Putamen (tissue), 1 donor: Measurements from ENCODE around the gene GARNL3.
A peak's percentile ranks its signal among the peaks of the same experiment; 100 is the strongest.

Experiments
- DNase-seq: peaks from one replicate; pipeline ENCODE4 v3.0.0-alpha.2; 2016; ENCODE audit warnings: low spot score

The GARNL3 gene

DNA sequence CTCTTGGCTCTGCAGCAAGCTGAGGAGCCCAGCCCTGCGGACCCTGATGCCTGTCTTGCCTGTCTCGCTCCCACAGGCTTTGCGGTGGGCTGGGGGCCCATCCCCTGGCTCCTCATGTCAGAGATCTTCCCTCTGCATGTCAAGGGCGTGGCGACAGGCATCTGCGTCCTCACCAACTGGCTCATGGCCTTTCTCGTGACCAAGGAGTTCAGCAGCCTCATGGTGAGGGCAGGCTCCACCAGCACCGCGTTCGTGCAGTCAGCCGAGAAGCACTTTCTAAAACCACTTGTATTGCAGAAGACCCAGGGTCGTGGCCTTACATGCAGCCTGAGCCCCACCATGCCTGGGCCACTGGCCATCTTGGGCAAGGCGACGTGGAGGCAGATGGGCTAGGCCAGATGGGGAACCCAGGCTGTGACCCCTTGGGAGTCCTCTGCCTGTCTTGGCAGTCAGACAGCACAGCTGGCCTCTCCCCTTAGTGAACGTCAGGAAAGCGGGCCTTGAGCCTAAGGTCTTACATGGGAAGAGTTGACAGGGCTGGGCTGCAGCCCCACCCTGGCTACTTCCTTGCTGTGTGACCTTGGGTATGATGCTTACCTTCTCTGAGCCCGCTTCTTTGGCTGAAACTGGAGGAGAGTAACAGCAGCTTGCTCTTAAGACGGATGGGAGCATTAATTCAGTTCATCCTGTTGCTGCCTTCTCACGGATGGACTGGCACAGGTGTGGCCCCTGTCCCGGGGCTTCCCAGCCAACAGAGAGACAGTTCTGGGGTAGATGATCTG, 141.0 kb downstream of the GARNL3 start:
- DNase-seq, result no peak

DNA sequence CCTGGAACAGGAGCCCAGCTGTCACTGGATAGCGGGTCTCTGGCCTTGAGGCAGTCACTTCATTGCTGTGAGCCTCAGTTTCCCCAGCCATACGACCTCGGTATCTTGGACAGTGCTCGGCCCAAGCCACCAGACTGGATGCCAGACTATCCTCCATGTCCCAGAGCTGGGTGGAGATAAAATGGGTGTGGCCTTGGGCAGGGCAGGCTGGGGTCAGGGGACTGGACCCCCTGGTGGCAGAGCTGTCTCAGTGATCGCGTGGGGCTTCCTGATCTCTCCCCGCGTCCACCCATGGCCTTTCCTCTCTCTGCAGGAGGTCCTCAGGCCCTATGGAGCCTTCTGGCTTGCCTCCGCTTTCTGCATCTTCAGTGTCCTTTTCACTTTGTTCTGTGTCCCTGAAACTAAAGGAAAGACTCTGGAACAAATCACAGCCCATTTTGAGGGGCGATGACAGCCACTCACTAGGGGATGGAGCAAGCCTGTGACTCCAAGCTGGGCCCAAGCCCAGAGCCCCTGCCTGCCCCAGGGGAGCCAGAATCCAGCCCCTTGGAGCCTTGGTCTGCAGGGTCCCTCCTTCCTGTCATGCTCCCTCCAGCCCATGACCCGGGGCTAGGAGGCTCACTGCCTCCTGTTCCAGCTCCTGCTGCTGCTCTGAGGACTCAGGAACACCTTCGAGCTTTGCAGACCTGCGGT, 142.4 kb downstream of the GARNL3 start:
- DNase-seq, result no peak

DNA sequence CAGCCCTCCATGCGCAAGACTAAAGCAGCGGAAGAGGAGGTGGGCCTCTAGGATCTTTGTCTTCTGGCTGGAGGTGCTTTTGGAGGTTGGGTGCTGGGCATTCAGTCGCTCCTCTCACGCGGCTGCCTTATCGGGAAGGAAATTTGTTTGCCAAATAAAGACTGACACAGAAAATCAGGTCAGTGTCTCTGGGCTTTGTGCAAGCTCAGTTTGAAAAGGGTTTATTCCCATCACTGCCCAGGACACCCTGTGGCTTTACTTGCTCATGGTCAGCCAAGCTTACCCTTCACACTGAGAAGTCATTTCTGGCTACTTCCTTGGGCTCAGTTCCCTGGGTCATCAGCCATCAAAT, 142.9 kb downstream of the GARNL3 start:
- DNase-seq, result no peak

DNA sequence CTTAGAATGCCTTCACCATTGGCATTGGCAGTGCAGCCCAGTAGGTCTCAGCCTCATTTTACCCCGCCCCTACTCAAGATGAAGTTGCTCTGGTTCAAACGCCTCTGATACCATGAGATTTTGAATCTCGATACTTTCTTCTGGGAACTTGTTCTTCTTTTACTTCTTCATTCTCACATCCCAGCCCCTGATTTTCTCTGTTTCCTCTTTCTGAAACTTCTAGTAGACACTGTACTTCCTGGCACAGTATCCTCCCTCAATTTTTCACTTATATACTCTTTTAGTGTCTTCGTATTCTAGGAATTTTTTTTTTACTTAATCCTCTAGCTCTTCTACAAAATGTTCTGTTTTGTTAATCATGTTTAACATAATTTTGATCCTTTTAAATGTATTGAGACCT, 146.5 kb downstream of the GARNL3 start:
- DNase-seq, result no peak

DNA sequence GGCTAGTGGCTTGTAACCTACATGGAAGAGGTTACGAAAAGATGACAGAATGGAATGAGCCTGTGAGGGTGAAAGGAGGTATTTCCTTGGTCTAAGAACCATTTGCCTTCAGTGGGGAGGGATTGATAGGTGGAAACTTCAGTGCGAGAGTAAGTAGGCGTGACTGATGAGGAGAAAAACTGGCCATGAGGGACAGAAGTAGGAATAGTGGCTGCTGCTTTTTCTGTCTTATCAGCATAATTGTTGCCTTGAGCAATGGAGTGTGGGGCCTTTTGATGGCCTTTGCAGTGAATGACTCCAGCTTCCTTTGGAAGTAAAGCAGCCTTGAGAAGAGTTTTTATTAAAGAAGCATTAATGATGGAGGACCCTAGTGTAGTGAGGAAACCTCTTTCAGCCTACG, 150.6 kb downstream of the GARNL3 start:
- DNase-seq, result no peak

DNA sequence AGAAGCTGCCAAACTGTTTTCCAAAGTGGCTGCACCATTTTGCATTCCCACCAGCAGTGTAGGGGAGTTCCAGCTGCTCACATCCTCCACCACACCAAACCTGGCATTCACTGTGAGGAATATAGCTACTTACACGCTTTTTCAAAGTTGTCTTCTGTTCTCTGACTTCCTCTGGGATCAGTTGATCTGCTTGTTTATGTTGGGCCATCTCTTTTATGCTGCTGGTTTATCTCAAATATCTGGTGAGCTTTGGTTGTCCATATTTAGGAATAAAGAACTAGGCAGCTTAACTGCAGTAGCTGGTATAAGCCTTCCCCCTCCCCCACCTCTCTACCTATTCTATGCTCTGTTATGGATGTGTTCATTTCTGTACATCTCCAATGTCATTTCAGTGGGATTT, 151.1 kb downstream of the GARNL3 start:
- DNase-seq, result no peak

DNA sequence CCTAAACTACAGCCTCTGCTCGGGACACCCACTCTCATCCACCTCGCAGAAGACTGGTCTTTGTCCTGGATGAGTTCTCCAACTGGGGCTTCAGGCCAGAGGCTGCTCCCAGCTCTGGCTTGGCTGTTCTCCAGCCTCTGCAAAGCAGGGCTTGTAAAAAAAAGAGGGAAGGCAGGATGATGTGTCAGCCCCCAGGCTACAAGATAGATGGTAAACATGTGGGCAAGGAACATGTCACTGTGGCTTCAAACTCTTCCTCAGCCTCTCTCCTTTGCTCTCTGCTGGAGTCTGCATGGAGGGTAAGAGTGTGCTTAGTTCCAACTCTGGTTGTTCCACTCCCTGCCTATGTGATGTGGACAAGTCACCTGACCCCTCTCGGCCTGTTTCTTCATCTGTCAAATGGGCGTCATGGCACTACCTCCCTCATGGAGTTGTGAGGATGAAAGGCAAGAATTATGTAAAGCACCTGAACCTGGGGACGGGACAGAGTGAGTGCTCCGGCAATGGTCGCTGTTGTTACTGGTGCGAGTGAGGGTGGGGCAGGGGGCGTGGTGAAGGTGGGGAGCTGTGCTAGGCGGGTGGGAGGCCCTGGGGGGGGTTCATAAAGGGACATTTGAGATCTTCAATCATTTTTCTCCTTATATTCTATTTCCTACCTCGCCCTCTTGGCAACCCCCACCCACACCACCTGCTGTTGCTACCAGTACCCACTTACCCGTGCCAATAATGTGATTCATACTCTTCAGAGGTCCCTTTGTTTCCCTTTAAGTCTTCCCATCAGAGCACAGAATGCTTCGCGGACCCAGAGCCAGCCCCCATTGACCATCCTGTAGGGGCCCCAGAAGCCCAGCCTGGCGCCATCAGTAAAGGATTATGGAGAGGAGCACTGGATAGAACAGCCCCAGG, 152.8 kb downstream of the GARNL3 start:
- no peak for DNase-seq

DNA sequence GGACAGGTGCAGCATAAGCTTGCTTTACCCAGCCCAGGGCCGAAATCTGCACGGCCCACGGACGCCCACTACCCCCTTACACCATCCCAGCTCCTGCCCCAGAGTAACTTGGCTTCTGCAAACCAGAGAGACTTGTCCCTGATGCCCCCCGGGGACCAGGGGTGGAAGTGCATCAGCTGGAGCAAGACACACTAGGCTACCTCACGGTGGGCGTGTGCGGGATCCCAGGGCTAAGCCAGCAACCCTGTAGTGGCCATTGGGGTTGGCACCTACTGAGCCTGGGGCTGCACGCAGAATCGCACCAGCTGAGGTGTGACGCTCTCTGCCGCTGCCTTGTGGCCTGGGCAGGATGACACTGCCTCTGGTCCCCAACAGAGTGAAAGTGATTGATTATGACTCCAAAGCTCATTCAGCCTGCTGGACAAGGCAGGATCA, 153.5 kb downstream of the GARNL3 start:
- DNase-seq, result no peak

DNA sequence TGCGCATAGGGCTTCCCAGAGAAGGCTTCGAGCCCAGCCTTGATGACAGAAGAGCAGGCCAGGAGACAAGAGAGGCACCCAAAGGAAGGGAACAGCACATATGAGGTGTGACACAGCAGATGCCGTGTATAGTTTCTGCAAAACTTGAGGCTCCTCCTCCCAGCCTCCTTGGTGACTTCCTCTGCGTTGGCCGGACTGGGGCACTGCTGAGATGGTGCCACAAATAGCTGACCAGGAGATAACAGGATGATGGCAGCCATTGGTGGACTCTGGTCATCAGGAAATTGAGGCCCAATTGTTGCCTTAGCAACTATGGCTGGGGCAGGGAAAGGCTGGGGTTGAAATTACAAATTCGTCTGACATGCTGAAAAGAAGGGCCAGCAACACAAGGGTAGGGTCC, 154.8 kb downstream of the GARNL3 start:
- no peak for DNase-seq

DNA sequence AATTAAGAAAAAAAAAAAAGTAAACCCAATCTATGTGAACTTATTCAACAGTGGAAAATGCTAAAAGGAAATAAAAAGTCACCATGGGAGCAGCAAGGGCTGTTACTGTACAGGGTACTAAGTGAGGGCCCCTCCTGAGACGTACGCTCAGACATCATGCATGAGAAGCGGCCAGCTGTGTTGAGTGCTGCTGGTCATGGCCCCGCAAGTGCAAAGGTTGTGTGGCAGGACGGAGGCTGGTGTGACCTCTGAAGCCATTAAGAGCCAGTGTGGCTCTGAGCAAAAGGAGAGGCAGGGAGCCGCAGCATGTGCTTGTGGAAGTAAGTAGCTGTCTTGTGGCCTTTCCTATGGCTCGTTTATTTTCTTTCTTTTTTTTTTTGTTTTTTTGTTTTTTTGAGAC, 156.5 kb downstream of the GARNL3 start:
- DNase-seq, result no peak

DNA sequence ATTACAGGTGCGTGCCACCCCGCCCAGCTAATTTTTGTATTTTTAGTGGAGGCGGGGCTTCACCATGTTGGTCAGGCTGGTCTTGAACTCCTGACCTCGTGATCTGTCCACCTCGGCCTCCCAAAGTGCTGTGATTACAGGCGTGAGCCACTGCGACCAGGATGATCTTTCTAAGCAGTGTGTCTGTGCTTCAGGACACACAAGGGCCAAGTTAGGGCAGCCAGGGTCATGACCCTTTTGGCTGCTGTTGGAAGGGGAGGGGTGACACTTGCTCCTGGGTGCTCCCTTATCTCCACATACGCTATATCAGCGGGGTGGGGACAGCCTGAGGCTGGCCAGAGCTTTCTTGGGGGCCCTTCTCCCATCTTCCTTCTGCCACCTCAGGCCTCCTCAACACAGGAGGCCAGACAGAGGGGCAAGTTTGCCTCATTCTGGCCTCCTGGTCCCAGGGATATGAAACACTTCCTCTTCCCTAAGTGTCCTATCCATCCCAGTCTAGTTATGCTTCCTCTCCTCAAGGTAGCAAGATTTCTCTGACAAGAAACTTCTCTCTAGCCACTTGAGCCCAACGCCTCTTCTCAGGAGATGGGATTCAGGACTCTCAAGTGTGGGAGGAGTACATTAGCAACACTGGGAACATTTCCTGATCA, 157.7 kb downstream of the GARNL3 start:
- no peak for DNase-seq

DNA sequence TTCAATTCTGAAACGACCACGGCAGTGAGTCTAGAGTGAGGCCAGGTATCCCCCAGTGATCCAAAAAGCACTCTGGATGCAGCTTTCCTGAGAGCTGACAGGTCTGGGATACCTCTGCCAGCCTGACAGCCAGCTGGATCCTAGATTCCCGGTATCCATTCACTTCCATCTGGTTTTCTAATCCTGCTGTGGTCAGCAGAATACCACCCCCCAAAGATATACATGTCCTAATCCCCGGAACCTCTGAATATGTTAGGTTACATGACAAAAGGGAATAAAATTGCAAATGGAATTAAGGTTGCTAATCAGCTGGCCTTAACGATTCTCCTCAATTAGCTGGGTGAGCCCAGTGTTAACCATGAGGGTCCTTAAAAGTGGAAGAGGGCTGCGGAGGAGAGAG, 158.2 kb downstream of the GARNL3 start:
- no peak for DNase-seq

DNA sequence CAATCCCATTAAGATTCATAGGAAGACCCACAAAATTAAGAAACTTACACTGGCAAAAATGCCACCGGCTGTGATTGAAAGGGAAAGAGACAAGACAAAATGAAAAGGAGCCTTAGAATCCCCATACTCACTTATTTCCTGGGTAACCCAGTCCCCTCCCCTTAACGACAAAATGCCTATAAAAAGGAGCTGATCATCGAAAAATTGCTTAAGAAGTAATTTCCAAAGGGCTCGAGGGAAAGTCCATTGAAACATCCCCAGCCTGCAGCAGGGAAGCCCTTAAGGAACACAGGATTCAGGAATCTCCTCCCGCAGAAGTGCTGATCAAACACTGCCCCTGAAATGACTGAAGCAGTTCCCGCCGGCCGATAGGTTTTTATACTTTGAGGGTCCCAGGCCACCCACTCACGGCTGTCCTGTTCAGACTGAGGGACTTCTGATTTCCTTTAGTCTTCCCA, 158.9 kb downstream of the GARNL3 start:
- DNase-seq, result no peak

DNA sequence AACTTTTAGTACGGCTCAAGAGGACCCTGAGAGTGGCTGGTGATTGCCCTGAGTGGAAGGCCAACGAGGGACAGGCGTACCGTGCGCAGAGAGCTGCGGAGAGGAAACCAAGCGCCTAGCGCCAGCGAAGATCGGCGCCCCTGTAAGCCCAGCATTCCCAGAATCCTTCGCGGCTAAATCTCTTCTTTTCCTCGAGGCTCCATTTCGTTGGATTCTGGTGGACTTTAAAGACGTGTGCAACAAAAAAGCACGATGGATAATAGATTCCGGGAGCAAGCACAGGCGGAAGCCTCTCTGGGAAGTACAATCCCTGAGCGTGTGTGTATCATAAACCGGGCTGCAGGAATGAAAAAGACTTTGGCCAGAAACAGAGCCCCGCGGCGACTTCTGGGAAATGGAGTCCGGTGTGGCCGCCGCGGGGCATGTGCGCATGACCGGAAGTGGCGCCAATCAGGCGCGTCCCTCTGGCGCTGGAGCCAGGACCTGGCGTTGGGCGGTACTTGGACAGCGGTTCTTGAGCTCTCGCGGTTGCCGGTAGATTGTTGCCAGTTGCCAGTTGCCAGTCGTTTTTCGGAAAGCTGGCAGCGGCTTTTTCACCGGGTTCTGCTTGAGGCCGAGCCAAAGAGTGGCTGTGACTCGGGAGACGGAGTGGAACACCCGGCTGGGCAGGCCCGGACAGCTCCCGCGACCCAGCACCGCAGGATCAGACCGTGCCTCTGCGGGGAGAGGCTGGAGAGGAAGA, 159.5 kb downstream of the GARNL3 start, which contains the start of gene ZNF79:
TSS of gene ZNF79 (plus strand) at position 449 of the 742 bp plus-strand sequence. CDS start 406 bp downstream, outside the sequence.
- DNase-seq, result peak; percentile 89

DNA sequence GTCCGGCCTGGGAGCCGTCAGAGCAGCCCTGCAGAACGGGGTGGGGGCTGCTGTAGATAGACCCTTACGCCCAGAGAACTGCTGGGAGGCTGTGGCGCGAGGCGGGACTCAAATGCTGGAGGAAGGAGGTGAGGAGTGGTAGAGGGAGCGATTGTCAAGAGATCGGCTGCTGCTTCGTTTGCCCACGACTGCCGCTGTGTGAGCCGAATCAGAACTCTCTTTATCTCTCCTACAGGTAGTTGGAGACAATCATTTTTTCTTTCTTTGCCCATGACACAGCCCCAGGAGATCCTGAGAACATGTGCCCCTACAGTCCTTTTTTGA, 160.1 kb downstream of the GARNL3 start:
- DNase-seq, result no peak

DNA sequence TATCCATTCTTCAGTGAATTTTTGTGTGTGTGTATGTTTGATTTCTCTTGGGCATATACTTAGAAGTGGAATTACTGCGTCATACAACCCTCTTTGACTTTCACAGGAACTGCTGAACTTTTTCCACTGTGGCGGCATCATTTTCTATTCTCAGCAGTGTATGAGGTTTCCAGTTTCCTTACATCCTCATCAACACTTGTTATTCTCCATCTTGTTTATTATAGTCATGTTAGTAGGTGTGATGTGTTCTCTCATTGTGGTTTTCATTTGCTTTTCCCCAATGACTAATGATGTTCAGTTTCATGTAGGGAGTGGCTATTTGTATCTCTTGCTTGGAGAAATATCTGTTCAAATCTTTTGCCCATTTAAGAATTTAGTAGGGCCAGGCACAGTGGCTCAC, 162.2 kb downstream of the GARNL3 start:
- no peak for DNase-seq

DNA sequence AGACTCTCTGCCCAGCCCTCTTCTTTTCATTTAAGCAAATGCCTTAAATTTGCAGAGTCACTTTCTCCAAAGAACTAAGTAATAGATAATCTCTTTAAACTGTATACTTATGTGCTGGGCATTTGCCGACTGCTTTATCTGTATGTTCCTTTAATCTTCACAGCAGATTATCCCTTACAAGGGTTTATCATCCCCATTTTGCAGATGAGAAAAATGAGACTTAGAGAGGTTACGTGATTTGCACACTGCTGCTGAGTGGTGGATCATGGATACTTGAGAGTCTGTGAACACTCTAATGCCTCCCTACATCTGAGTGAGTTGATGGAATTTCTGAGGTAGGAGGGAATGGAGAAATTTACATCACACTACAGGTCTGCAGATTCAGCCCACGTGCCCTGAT, 163.8 kb downstream of the GARNL3 start:
- DNase-seq, result no peak

DNA sequence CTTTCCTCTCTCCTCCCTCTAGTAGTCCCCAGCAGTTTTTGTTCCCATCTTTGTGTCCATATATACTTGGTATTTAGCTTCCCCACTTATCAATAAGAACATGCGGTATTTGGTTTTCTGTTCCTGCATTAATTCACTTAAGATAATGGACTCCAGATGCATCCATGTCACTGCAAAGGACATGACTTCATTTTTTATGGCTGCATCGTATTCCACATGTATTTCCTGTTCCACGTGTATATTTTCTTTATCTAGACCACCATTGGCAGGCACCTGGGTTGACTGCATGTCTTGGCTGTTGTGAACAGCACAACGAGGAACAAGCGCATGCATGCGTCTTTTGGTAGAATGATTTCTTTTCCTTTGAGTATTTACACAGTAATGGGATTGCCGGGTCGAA, 165.8 kb downstream of the GARNL3 start:
- DNase-seq, result no peak

DNA sequence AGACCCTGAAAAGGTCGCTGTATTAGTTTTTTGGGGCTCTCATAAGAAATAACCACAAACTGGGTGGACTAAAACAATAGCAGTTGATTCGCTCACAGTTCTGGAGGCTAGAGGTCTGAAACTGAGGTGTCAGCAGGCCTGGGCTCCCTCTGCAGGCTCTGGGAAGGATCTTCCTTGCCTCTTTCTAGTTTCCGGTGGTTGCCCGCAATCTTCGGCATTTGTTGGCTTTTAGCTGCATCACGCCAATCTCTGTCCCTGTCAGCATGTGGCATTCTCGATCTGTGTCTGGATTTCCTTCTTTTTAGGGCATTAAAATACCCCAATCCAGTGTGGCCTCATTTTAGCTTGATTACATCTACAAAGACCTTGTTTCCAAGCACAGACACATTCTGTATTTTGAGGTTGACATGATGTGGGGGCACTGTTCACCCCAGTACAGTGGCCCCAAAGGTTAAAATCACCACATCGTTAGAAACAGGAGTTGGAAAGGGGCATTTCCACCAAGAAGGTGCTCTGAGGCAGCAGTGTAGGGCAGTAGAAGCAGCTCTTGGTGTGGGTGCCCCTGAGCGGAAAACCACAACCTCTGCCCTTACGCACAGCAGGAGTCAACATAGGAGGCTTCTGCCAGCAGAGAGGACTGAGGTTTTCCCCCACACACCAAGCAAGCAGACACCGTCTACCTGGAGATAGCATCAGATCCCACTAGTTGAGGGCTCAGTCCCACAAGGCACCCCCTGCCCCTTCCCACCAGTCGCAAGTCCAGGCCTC, 173.1 kb downstream of the GARNL3 start:
- no peak for DNase-seq

DNA sequence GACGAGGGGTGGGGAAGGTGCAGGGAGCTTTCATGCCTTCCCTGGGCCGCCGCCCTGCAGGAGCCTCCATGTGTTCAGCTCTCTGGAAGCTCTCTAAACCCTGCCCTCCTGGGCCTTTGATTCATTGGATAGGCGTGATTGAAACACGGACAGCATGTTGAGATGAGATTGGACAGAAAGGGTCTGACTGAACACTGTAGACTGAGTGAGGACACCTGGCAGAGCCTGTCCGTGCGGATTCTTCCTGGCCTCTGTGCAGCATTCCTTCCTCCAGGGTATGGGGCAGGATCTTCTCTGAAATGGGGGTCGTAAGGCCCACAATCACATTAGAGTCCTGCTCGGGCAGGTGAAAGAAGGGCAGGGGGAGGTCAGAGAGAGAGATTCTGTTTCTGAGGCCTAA, 173.8 kb downstream of the GARNL3 start:
- DNase-seq, result no peak
